ENCODE results near the gene OR13C5.
"Not testable (repeated sequence)": the region's sequence is repeated elsewhere in the genome, so short reads cannot be mapped to it uniquely, and the experiment has no call there.

The OR13C5 gene

GRCh38 chr9:104599313-104599712, at the start of gene OR13C5:
Gene OR13C5 (minus strand): TSS chr9:104599413. CDS start chr9:104599413, 0 bp downstream.
- DNase-seq = not testable (repeated sequence)

GRCh38 chr9:104635456-104635855, 36.2 kb upstream of the OR13C5 start:
- DNase-seq = no peak

- DNase-seq = peak; percentile 38
Observed at GRCh38 chr9:104633976-104634520, 34.8 kb upstream of the OR13C5 start.

GRCh38 chr9:104625964-104626363, 26.8 kb upstream of the OR13C5 start:
- not testable (repeated sequence) for DNase-seq

- DNase-seq = no peak
Observed at GRCh38 chr9:104618104-104618503, 18.9 kb upstream of the OR13C5 start, which contains the start of gene OR13C9. Gene OR13C9 (minus strand): TSS chr9:104618204. CDS start chr9:104618204, 0 bp downstream.

- DNase-seq = no peak
Observed at GRCh38 chr9:104617418-104617817, 18.2 kb upstream of the OR13C5 start.

- no peak for DNase-seq
Observed at GRCh38 chr9:104611213-104611612, 12.0 kb upstream of the OR13C5 start.

- no peak for DNase-seq
Observed at GRCh38 chr9:104608336-104608735, 9.1 kb upstream of the OR13C5 start.

- no peak for DNase-seq
Observed at GRCh38 chr9:104606152-104606551, 6.9 kb upstream of the OR13C5 start.

- not testable (repeated sequence) for DNase-seq
Observed at GRCh38 chr9:104605527-104605926, 6.3 kb upstream of the OR13C5 start, which contains the start of gene OR13C2. Gene OR13C2 (minus strand): TSS chr9:104605627. CDS start chr9:104605627, 0 bp downstream.

- DNase-seq = no peak
Observed at GRCh38 chr9:104604801-104605200, 5.6 kb upstream of the OR13C5 start.

- DNase-seq = not testable (repeated sequence)
Observed at GRCh38 chr9:104598749-104599148, 464 bp downstream of the OR13C5 start.

GRCh38 chr9:104589626-104590025, 9.6 kb downstream of the OR13C5 start:
- no peak for DNase-seq

- no peak for DNase-seq
Observed at GRCh38 chr9:104586496-104587180, 12.6 kb downstream of the OR13C5 start.

- no peak for DNase-seq
Observed at GRCh38 chr9:104580562-104580961, 18.7 kb downstream of the OR13C5 start.

GRCh38 chr9:104577263-104577662, 21.9 kb downstream of the OR13C5 start:
- no peak for DNase-seq

GRCh38 chr9:104575456-104575855, 23.8 kb downstream of the OR13C5 start:
- DNase-seq = no peak

- DNase-seq = no peak
Observed at GRCh38 chr9:104572612-104573011, 26.6 kb downstream of the OR13C5 start.

GRCh38 chr9:104568868-104569267, 30.3 kb downstream of the OR13C5 start, which contains the start of gene OR13C8:
Gene OR13C8 (plus strand): TSS chr9:104569168. CDS start chr9:104569168, 0 bp downstream.
- DNase-seq = no peak

- no peak for DNase-seq
Observed at GRCh38 chr9:104564358-104564757, 34.9 kb downstream of the OR13C5 start.

GRCh38 chr9:104556830-104557634, 42.2 kb downstream of the OR13C5 start:
- no peak for DNase-seq

- no peak for DNase-seq
Observed at GRCh38 chr9:104555521-104555920, 43.7 kb downstream of the OR13C5 start.

GRCh38 chr9:104553261-104553660, 46.0 kb downstream of the OR13C5 start:
- DNase-seq = no peak
